Stimulated activated CD8-positive, alpha-beta memory T cell treated with anti-CD3 and anti-CD28 coated beads, Interleukin-15, amount 100 ng/mL, for 48 hours (primary cell): ENCODE data around the gene BOLA2B.
"Not testable (repeated sequence)": the region's sequence is repeated elsewhere in the genome, so short reads cannot be mapped to it uniquely, and the experiment has no call there.

Experiments
- DNase-seq, 2 donors: peaks; one replicate each; pipeline ENCODE4 v3.0.0-alpha.2; 2020; ENCODE audit warnings: low read depth in 2 of 2

BOLA2B gene

GRCh38 chr16:30193615-30194014, at the start of gene BOLA2B, which contains the start of gene SLX1A:
Gene BOLA2B, minus strand, starts transcription at chr16:30193666. Its CDS starts 71 bp downstream, at chr16:30193595.
Gene SLX1A, plus strand, starts transcription at chr16:30193875. Its CDS starts 210 bp downstream, at chr16:30194085.
- DNase-seq, result not testable (repeated sequence)

- not testable (repeated sequence) for DNase-seq
Observed at GRCh38 chr16:30217082-30217481, 23.6 kb upstream of the BOLA2B start.

GRCh38 chr16:30211414-30211813, 17.9 kb upstream of the BOLA2B start:
- not testable (repeated sequence) for DNase-seq

- DNase-seq, result not testable (repeated sequence)
Observed at GRCh38 chr16:30209032-30209431, 15.6 kb upstream of the BOLA2B start.

GRCh38 chr16:30207063-30207704, 13.7 kb upstream of the BOLA2B start:
- not testable (repeated sequence) for DNase-seq

- not testable (repeated sequence) for DNase-seq
Observed at GRCh38 chr16:30206252-30206651, 12.8 kb upstream of the BOLA2B start.

GRCh38 chr16:30205541-30206236, 12.2 kb upstream of the BOLA2B start:
- not testable (repeated sequence) for DNase-seq

GRCh38 chr16:30199608-30200343, 6.3 kb upstream of the BOLA2B start:
- DNase-seq, result not testable (repeated sequence)

GRCh38 chr16:30199049-30199448, 5.6 kb upstream of the BOLA2B start, which contains the start of gene SULT1A3:
Gene SULT1A3, plus strand, starts transcription at chr16:30199255. Its CDS starts 1,474 bp downstream, at chr16:30200729.
- DNase-seq, result not testable (repeated sequence)

GRCh38 chr16:30197001-30197400, 3.5 kb upstream of the BOLA2B start:
- DNase-seq, result not testable (repeated sequence)

- DNase-seq, result not testable (repeated sequence)
Observed at GRCh38 chr16:30194172-30194925, 883 bp upstream of the BOLA2B start.

- DNase-seq, result not testable (repeated sequence)
Observed at GRCh38 chr16:30193098-30193497, 368 bp downstream of the BOLA2B start.

GRCh38 chr16:30191158-30191557, 2.3 kb downstream of the BOLA2B start:
- not testable (repeated sequence) for DNase-seq

- no peak for DNase-seq
Observed at GRCh38 chr16:30187971-30188561, 5.4 kb downstream of the BOLA2B start.

- no peak for DNase-seq
Observed at GRCh38 chr16:30187556-30187865, 6.0 kb downstream of the BOLA2B start.

- DNase-seq, result peak; percentile 76 to 77
Observed at GRCh38 chr16:30186782-30187555, 6.5 kb downstream of the BOLA2B start.

GRCh38 chr16:30186444-30186781, 7.1 kb downstream of the BOLA2B start:
- no peak for DNase-seq

GRCh38 chr16:30185683-30186421, 7.6 kb downstream of the BOLA2B start:
- DNase-seq, result peak; percentile 79 to 83

GRCh38 chr16:30184891-30185682, 8.4 kb downstream of the BOLA2B start:
- peak; percentile 16 to 24 for DNase-seq
